HL-60 (cell line): ENCODE data around the gene PIN1.

Experiments
- CTCF ChIP-seq: IDR thresholded peaks from one replicate; pipeline ENCODE4 v1.5.1; 2011; ENCODE audit warnings: low read length, control low read depth, inconsistent platforms; ENCODE audit not compliant: insufficient read depth
- POLR2AphosphoS5 ChIP-seq: IDR thresholded peaks from 2 replicates; pipeline ENCODE4 v1.6.1; 2012; ENCODE audit warnings: low read depth

GRCh38 chr19:9865732-9866501, 30.8 kb downstream of the PIN1 start:
- TF ChIP-seq CTCF (no peak), POLR2AphosphoS5 (no peak)
